H9 (cell line): Measurements from ENCODE around the gene OPN5. TPM values are rescaled to one million over a fixed set of nuclear protein-coding genes. Genes with fewer than 3 reads are reported as not detected.

Experiments used
- DNase-seq: peaks from one replicate; pipeline ENCODE4 v3.0.0-alpha.2; 2017
- H2AFZ ChIP-seq: one replicate; pipeline ENCODE4 v1.6.1; 2013; ENCODE audit warnings: mild to moderate bottlenecking, low read length, control low read depth, moderate library complexity
- H2AK5ac ChIP-seq: 2 replicates; pipeline ENCODE4 v1.6.1; 2013; ENCODE audit warnings: low read length, control low read depth, mixed read lengths; ENCODE audit not compliant: insufficient read length
- H2BK120ac ChIP-seq: one replicate; pipeline ENCODE4 v1.6.1; 2013; ENCODE audit warnings: low read depth, mild to moderate bottlenecking, low read length, control low read depth, inconsistent platforms; ENCODE audit not compliant: poor library complexity, severe bottlenecking
- H2BK12ac ChIP-seq: 2 replicates; pipeline ENCODE4 v1.6.1; 2013; ENCODE audit warnings: low read length, control low read depth, mixed read lengths, low read depth; ENCODE audit not compliant: insufficient read length
- H2BK15ac ChIP-seq: 2 replicates; pipeline ENCODE4 v1.6.1; 2013; ENCODE audit warnings: low read depth, low read length, control low read depth
- H2BK20ac ChIP-seq: one replicate; pipeline ENCODE4 v1.6.1; 2013; ENCODE audit warnings: low read depth, mild to moderate bottlenecking, low read length, control low read depth, inconsistent platforms; ENCODE audit not compliant: poor library complexity, severe bottlenecking
- H2BK5ac ChIP-seq: 2 replicates; pipeline ENCODE4 v1.6.1; 2013; ENCODE audit warnings: low read length, control low read depth, mixed read lengths; ENCODE audit not compliant: insufficient read length
- H3K14ac ChIP-seq: 2 replicates; pipeline ENCODE4 v1.6.1; 2013; ENCODE audit warnings: low read length, control low read depth; ENCODE audit not compliant: insufficient read depth
- H3K18ac ChIP-seq: 2 replicates; pipeline ENCODE4 v1.6.1; 2013; ENCODE audit warnings: low read depth, mild to moderate bottlenecking, mixed read lengths, low read length, control low read depth; ENCODE audit not compliant: insufficient read length
- H3K23ac ChIP-seq: 2 replicates; pipeline ENCODE4 v1.6.1; 2013; ENCODE audit warnings: low read length, control low read depth, mixed read lengths, low read depth; ENCODE audit not compliant: insufficient read length
- H3K23me2 ChIP-seq: 2 replicates; pipeline ENCODE4 v1.6.1; 2013; ENCODE audit warnings: low read depth, mild to moderate bottlenecking, mixed read lengths, low read length, control low read depth; ENCODE audit not compliant: insufficient read length, poor library complexity, severe bottlenecking
- H3K27ac ChIP-seq: 2 replicates; pipeline ENCODE4 v1.5.1; 2013; ENCODE audit warnings: low read length, control low read depth, mixed read lengths, low read depth; ENCODE audit not compliant: insufficient read length
- H3K27me3 ChIP-seq: 2 replicates; pipeline ENCODE4 v1.6.1; 2013; ENCODE audit warnings: low read length, control low read depth, inconsistent platforms; ENCODE audit not compliant: insufficient read depth
- H3K4ac ChIP-seq: 2 replicates; pipeline ENCODE4 v1.6.1; 2013; ENCODE audit warnings: low read depth, mild to moderate bottlenecking, control low read depth, inconsistent platforms, low read length, moderate library complexity
- H3K4me1 ChIP-seq: 2 replicates; pipeline ENCODE4 v1.6.1; 2013; ENCODE audit warnings: low read length, control low read depth, inconsistent platforms; ENCODE audit not compliant: insufficient read depth
- H3K4me2 ChIP-seq: 2 replicates; pipeline ENCODE4 v1.6.1; 2013; ENCODE audit warnings: low read length, control low read depth, mixed read lengths; ENCODE audit not compliant: insufficient read length, insufficient read depth
- H3K56ac ChIP-seq: 2 replicates; pipeline ENCODE4 v1.6.1; 2013; ENCODE audit warnings: low read depth, mild to moderate bottlenecking, mixed read lengths, low read length, control low read depth; ENCODE audit not compliant: insufficient read length
- H3K79me1 ChIP-seq: 2 replicates; pipeline ENCODE4 v1.6.1; 2013; ENCODE audit warnings: low read depth, mild to moderate bottlenecking, moderate library complexity, low read length, control low read depth, inconsistent platforms; ENCODE audit not compliant: insufficient read depth, poor library complexity, severe bottlenecking
- H3K79me2 ChIP-seq: 2 replicates; pipeline ENCODE4 v1.6.1; 2013; ENCODE audit warnings: low read length, control low read depth, inconsistent platforms; ENCODE audit not compliant: insufficient read depth
- H3K9ac ChIP-seq: 2 replicates; pipeline ENCODE4 v1.6.1; 2013; ENCODE audit warnings: low read length, control low read depth, mixed read lengths; ENCODE audit not compliant: insufficient read length; ENCODE audit errors: extremely low read depth
- H3K9me3 ChIP-seq: one replicate; pipeline ENCODE4 v1.6.1; 2013; ENCODE audit warnings: low read depth, low read length, inconsistent platforms; ENCODE audit not compliant: control insufficient read depth
- H3T11ph ChIP-seq: one replicate; pipeline ENCODE4 v1.6.1; 2013; ENCODE audit warnings: mild to moderate bottlenecking, low read length, control low read depth, inconsistent platforms
- H4K20me1 ChIP-seq: one replicate; pipeline ENCODE4 v1.6.1; 2013; ENCODE audit not compliant: control insufficient read depth, insufficient read length, insufficient read depth
- H4K5ac ChIP-seq: 2 replicates; pipeline ENCODE4 v1.6.1; 2013; ENCODE audit warnings: low read depth, mild to moderate bottlenecking, mixed read lengths, low read length, control low read depth; ENCODE audit not compliant: insufficient read length
- H4K8ac ChIP-seq: replicated peaks from 2 replicates; pipeline ENCODE4 v1.6.1; 2013; ENCODE audit warnings: low read length, control low read depth, mixed read lengths, low read depth; ENCODE audit not compliant: insufficient read length
- H4K91ac ChIP-seq: 2 replicates; pipeline ENCODE4 v1.6.1; 2013; ENCODE audit warnings: low read depth, mild to moderate bottlenecking, moderate library complexity, mixed read lengths, low read length, control low read depth; ENCODE audit not compliant: insufficient read length
- H3K27ac Mint-ChIP-seq, 3 experiments: 2 replicates in 2 of 3; 3 replicates in 1 of 3; pipeline ENCODE4 v1.8.0; 2020 to 2021; ENCODE audit warnings: mixed read lengths in 3 of 3, mild to moderate bottlenecking in 1 of 3, moderate library complexity in 1 of 3
- H3K27me3 Mint-ChIP-seq: 2 replicates; pipeline ENCODE4 v1.8.0; 2021; ENCODE audit warnings: low read depth, mild to moderate bottlenecking, moderate library complexity, mixed read lengths
- H3K36me3 Mint-ChIP-seq, 3 experiments: 2 replicates in 2 of 3; 3 replicates in 1 of 3; pipeline ENCODE4 v1.8.0; 2020 to 2021; ENCODE audit warnings: low read depth in 3 of 3, mixed read lengths in 3 of 3; ENCODE audit not compliant: insufficient read depth in 1 of 3
- H3K4me1 Mint-ChIP-seq, 2 experiments: 2 replicates each; pipeline ENCODE4 v1.8.0; 2020; ENCODE audit warnings: mixed read lengths in 2 of 2
- H3K4me3 Mint-ChIP-seq, 2 experiments: 2 replicates in 1 of 2; 3 replicates in 1 of 2; pipeline ENCODE4 v1.8.0; 2020 to 2021; ENCODE audit warnings: mild to moderate bottlenecking in 2 of 2, mixed read lengths in 2 of 2, moderate library complexity in 1 of 2
- H3K9me3 Mint-ChIP-seq, 2 experiments: 2 replicates in 1 of 2; 3 replicates in 1 of 2; pipeline ENCODE4 v1.8.0; 2020; ENCODE audit warnings: mild to moderate bottlenecking in 2 of 2, mixed read lengths in 2 of 2, moderate library complexity in 1 of 2
- CTCF ChIP-seq: fragments of 200-600 bp; sonication (generic); conservative IDR thresholded peaks from 3 replicates; pipeline ENCODE4 v1.8.0; 2021; ENCODE audit warnings: antibody characterized with exemption, mild to moderate bottlenecking
- WGBS: extraction: QIAGEN DNeasy Blood & Tissue Kit; methylation state at CpG from one replicate; pipeline ENCODE4 v1.1.7; 2013; ENCODE audit warnings: missing lambda C conversion rate, low lambda C conversion rate, mixed read lengths; ENCODE audit not compliant: insufficient read length; ENCODE audit errors: extremely low coverage; 5-methylcytosine and 5-hydroxymethylcytosine counted together
- total RNA-seq: library from RNA; stranded (reverse); gene quantifications from 2 replicates; pipeline ENCODE4 v1.2.1, GENCODE V29; 2021

The OPN5 gene
- total RNA-seq, 1 experiment from 2014 or later: not detected

- Histone ChIP-seq H2BK120ac (no peak overlapping the region), H4K8ac (no peak overlapping the region), H3K27ac (no peak overlapping the region), H3K9me3 (no peaks in the 10 kb centered on the region), H3K9ac (no peak overlapping the region), H3K79me2 (no peaks in the 10 kb centered on the region), H4K20me1 (no peaks in the 10 kb centered on the region), H3K4me1 (no peaks in the 10 kb centered on the region), H3K4ac (no peak overlapping the region), H2BK12ac (no peak overlapping the region), H2AFZ (no peak overlapping the region), H3K23me2 (no peaks in the 10 kb centered on the region), H3K79me1 (no peaks in the 10 kb centered on the region), H3K56ac (no peak overlapping the region), H3T11ph (no peak overlapping the region), H2BK15ac (no peak overlapping the region), H2BK20ac (no peak overlapping the region), H2AK5ac (no peak overlapping the region), H2BK5ac (no peak overlapping the region), H4K5ac (no peak overlapping the region), H4K91ac (no peak overlapping the region), H3K14ac (no peak overlapping the region), H3K4me2 (no peak overlapping the region), H3K18ac (no peak overlapping the region), H3K23ac (no peak overlapping the region), H3K27me3 (no peaks in the 10 kb centered on the region)
- Mint-ChIP-seq H3K9me3 (no peaks in the 10 kb centered on the region), H3K27me3 (no peaks in the 10 kb centered on the region), H3K36me3 (no peaks in the 10 kb centered on the region), H3K27ac (no peak overlapping the region), H3K4me3 (no peak overlapping the region), H3K4me1 (no peaks in the 10 kb centered on the region)
- TF ChIP-seq CTCF: no peak
- DNase-seq: no peak
- whole genome bisulfite sequencing: no CpG with 5 or more reads among the region's 5 CpGs
Measured at GRCh38 chr6:47773005-47773404, 8.8 kb upstream of the OPN5 start.
